HepG2 (cell line): ENCODE measurements around the gene CACNA1D. TPM values are rescaled to one million over a fixed set of nuclear protein-coding genes. Genes with fewer than 3 reads are reported as not detected.

Experiments used
- ATAC-seq: fragments of 200-7000 bp; cut with Tn5 transposase; 3 replicates; pipeline ENCODE4 v1.9.1; 2020; ENCODE audit warnings: mild to moderate bottlenecking, moderate library complexity
- BruUV-seq: library from RNA; stranded (reverse); fragments of 400-500 nt; replicated peaks from 2 replicates; lab custom pipeline; 2021; lab: Mats Ljungman, UMichigan
- CTCF ChIA-PET: fragments of 300-600 bp; formaldehyde crosslinking; extraction: SDS; loops from one replicate; lab custom pipeline; 2021; ENCODE audit warnings: low total read pairs, inconsistent platforms, low intra/inter-chr PET ratio; lab: Yijun Ruan, JAX
- POLR2A ChIA-PET: fragments of 350-600 bp; sonication (Branson Sonifier 250); formaldehyde crosslinking; loops from one replicate; lab custom pipeline; 2020; ENCODE audit warnings: antibody characterized with exemption, inconsistent platforms; lab: Yijun Ruan, JAX
- DNase-seq: peaks from one replicate; pipeline ENCODE4 v3.0.0-alpha.2; 2015; ENCODE audit warnings: low spot score
- FAIRE-seq: peaks from 3 replicates; lab custom pipeline; 2011; peaks lifted over from hg19 to GRCh38; lab: Jason Lieb, UNC
- H2AFZ ChIP-seq: one replicate; pipeline ENCODE4 v1.6.1; 2011; ENCODE audit warnings: low read length, inconsistent platforms
- H3K27ac ChIP-seq: fragments of 300-600 bp; 3 replicates; pipeline ENCODE4 v1.8.0; 2011; ENCODE audit warnings: mixed run types, mild to moderate bottlenecking, mixed read lengths, low read length, inconsistent platforms; ENCODE audit not compliant: insufficient read depth; ENCODE audit errors: extremely low read length
- H3K27me3 ChIP-seq, 2 experiments: fragments of 200-600 bp in 1 of 2; 2 replicates in 1 of 2; 3 replicates in 1 of 2; pipeline versions ENCODE4 v1.6.0 to v1.8.0; 2011; ENCODE audit warnings: low read length in 2 of 2, mild to moderate bottlenecking in 2 of 2, moderate library complexity in 2 of 2, inconsistent platforms in 1 of 2; ENCODE audit not compliant: insufficient read depth in 2 of 2, control insufficient read depth in 1 of 2
- H3K36me3 ChIP-seq, 2 experiments: fragments of 200-600 bp in 1 of 2; replicated peaks in 1 of 2; 2 replicates in 1 of 2; 3 replicates in 1 of 2; pipeline versions ENCODE4 v1.5.1 to v1.8.0; 2011; ENCODE audit warnings: low read length in 2 of 2, inconsistent platforms in 1 of 2; ENCODE audit not compliant: insufficient read depth in 2 of 2, control insufficient read depth in 1 of 2
- H3K4me1 ChIP-seq: 2 replicates; pipeline ENCODE4 v1.5.1; 2012; ENCODE audit warnings: low read length, inconsistent platforms; ENCODE audit not compliant: insufficient read depth
- H3K4me2 ChIP-seq: 2 replicates; pipeline ENCODE4 v1.6.0; 2011; ENCODE audit warnings: low read depth, low read length, inconsistent platforms
- H3K4me3 ChIP-seq, 3 experiments: fragments of 200-600 bp in 1 of 3; sonication (generic), shearing (Covaris generic) in 1 of 3; replicated peaks in 1 of 3; 2 replicates each; pipeline ENCODE4 v1.5.1; 2011 to 2016; ENCODE audit warnings: low read length in 3 of 3, inconsistent platforms in 2 of 3, low read depth in 2 of 3, mild to moderate bottlenecking in 2 of 3, control low read depth in 1 of 3, mixed read lengths in 1 of 3; ENCODE audit not compliant: insufficient read depth in 1 of 3
- H3K79me2 ChIP-seq: one replicate; pipeline ENCODE4 v1.6.1; 2011; ENCODE audit warnings: low read length, inconsistent platforms; ENCODE audit not compliant: insufficient read depth
- H3K9ac ChIP-seq: 2 replicates; pipeline ENCODE4 v1.6.0; 2011; ENCODE audit warnings: mild to moderate bottlenecking, low read depth, low read length, inconsistent platforms; ENCODE audit not compliant: insufficient read depth
- H3K9me3 ChIP-seq: 2 replicates; pipeline ENCODE4 v1.5.1; 2012; ENCODE audit warnings: mild to moderate bottlenecking, low read length
- H4K20me1 ChIP-seq: 2 replicates; pipeline ENCODE4 v1.6.0; 2011; ENCODE audit warnings: inconsistent platforms, mild to moderate bottlenecking, low read length, moderate library complexity; ENCODE audit not compliant: insufficient read depth
- ZIK1 ChIP-seq: sonication (generic); formaldehyde crosslinking; IDR thresholded peaks from 2 replicates; pipeline ENCODE4 v1.5.0; 2020; ENCODE audit warnings: mild to moderate bottlenecking, low read depth, missing genetic modification reagents, borderline replicate concordance
- ZNF644 ChIP-seq: IDR thresholded peaks from 2 replicates; pipeline ENCODE4 v1.6.1; 2016; ENCODE audit warnings: low read depth
- ZNF790 ChIP-seq: sonication (generic); formaldehyde crosslinking; IDR thresholded peaks from 2 replicates; pipeline ENCODE4 v1.8.0; 2022; ENCODE audit warnings: missing genetic modification reagents, mild to moderate bottlenecking, borderline replicate concordance
- WGBS: methylation state at CpG from one replicate; pipeline ENCODE4 v1.1.6; 2017; ENCODE audit warnings: low lambda C conversion rate; 5-methylcytosine and 5-hydroxymethylcytosine counted together
- in situ Hi-C: cut with HindIII; loops from 2 replicates; pipeline ENCODE4 v1.10.0; 2017; ENCODE audit warnings: low pct_unique_long_range_greater_than_20kb; ENCODE audit not compliant: extremely low pct_ligation_motif_present
- intact Hi-C: fragments of 100-400 bp; cut with micrococcal nuclease; formaldehyde crosslinking; loops from one replicate; pipeline ENCODE4 v1.10.0; 2022; ENCODE audit not compliant: unreplicated experiment
- polyA plus RNA-seq, 8 experiments: library from polyadenylated mRNA; depleted of rRNA in 3 of 8; stranded (reverse) in 7 of 8; unstranded in 1 of 8; fragments of >200 nt; fragmentation: Illumina TruSeq in 4 of 8; extraction: Trizol in 4 of 8; gene quantifications; 2 replicates each; pipeline versions ENCODE4 v1.2.1 to v1.2.3, GENCODE V29; 2011 to 2016; ENCODE audit warnings: low read depth in 4 of 8, missing spikeins in 1 of 8, mixed read lengths in 1 of 8; ENCODE audit not compliant: insufficient read depth in 1 of 8
- total RNA-seq, 5 experiments: library from RNA; depleted of rRNA; stranded (reverse); fragments of >200 nt; fragmentation: Illumina TruSeq; extraction: Trizol; gene quantifications; 2 replicates each; pipeline ENCODE4 v1.2.3, GENCODE V29; 2016; ENCODE audit warnings: low read depth in 1 of 5
- TF ChIP-seq, protein P1 (sequence below): sonication (generic); formaldehyde crosslinking; IDR thresholded peaks from 2 replicates; pipeline ENCODE4 v1.4.0; 2020; ENCODE audit warnings: mild to moderate bottlenecking, missing genetic modification reagents

Gene CACNA1D
- total and polyA plus RNA-seq, 2 of the 13 experiments (the other 11 are each of a cell fraction or from before 2014, with no cell fraction given) = 0.26 to 0.38 TPM

DNA sequence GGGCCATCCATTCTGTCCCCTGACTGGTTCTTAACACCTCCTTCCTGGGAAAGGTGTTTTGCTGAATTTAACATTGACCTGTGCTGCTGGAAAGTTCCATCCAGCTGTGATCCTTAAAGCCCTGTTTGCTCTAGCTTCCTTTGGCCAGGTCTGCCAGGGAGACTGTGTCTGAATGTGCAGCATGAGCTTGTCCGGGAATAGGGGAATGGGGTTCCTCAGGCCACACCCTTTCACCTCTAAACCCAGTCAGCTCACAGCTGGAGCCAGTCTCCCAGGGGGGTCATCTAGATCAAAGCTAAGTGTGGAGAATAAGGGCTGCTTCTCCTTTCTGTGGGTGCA, 177.5 kb downstream of the CACNA1D start:
- WGBS = 40% methylated on average over 1 of the region's 1 CpG
- POLR2A ChIA-PET = no interaction called here
- Histone ChIP-seq H3K27me3 (no peaks in the 10 kb centered on the region), H3K27ac (no peak overlapping the region), H4K20me1 (no peaks in the 10 kb centered on the region), H3K9me3 (no peaks in the 10 kb centered on the region), H3K4me3 (no peak overlapping the region), H3K4me1 (no peaks in the 10 kb centered on the region), H2AFZ (no peak overlapping the region), H3K36me3 (no peaks in the 10 kb centered on the region), H3K9ac (no peak overlapping the region), H3K4me2 (no peak overlapping the region), H3K79me2 (no peaks in the 10 kb centered on the region)
- ATAC-seq (no peak), DNase-seq (no peak), FAIRE-seq (no peak)
- TF ChIP-seq ZIK1 (CRISPR knock-in tag) = no peak
- TF ChIP-seq, protein P1, sequence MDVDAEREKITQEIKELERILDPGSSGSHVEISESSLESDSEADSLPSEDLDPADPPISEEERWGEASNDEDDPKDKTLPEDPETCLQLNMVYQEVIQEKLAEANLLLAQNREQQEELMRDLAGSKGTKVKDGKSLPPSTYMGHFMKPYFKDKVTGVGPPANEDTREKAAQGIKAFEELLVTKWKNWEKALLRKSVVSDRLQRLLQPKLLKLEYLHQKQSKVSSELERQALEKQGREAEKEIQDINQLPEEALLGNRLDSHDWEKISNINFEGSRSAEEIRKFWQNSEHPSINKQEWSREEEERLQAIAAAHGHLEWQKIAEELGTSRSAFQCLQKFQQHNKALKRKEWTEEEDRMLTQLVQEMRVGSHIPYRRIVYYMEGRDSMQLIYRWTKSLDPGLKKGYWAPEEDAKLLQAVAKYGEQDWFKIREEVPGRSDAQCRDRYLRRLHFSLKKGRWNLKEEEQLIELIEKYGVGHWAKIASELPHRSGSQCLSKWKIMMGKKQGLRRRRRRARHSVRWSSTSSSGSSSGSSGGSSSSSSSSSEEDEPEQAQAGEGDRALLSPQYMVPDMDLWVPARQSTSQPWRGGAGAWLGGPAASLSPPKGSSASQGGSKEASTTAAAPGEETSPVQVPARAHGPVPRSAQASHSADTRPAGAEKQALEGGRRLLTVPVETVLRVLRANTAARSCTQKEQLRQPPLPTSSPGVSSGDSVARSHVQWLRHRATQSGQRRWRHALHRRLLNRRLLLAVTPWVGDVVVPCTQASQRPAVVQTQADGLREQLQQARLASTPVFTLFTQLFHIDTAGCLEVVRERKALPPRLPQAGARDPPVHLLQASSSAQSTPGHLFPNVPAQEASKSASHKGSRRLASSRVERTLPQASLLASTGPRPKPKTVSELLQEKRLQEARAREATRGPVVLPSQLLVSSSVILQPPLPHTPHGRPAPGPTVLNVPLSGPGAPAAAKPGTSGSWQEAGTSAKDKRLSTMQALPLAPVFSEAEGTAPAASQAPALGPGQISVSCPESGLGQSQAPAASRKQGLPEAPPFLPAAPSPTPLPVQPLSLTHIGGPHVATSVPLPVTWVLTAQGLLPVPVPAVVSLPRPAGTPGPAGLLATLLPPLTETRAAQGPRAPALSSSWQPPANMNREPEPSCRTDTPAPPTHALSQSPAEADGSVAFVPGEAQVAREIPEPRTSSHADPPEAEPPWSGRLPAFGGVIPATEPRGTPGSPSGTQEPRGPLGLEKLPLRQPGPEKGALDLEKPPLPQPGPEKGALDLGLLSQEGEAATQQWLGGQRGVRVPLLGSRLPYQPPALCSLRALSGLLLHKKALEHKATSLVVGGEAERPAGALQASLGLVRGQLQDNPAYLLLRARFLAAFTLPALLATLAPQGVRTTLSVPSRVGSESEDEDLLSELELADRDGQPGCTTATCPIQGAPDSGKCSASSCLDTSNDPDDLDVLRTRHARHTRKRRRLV = no peak
- no peak for TF ChIP-seq ZNF790 (CRISPR knock-in tag)
- no peak for TF ChIP-seq ZNF644
- CTCF ChIA-PET = no interaction called here
- intact Hi-C loops = no loop called here
- BruUV-seq = no TSS peak
- in situ Hi-C loops = no loop called here
